Breast epithelium (tissue), 3 donors: ENCODE measurements around the gene MC5R.
A peak's percentile ranks its signal among the peaks of the same experiment; 100 is the strongest.

ENCODE experiments used
- POLR2A ChIP-seq: fragments of 450-650 bp; IDR thresholded peaks from one replicate; pipeline ENCODE4 v1.6.1; 2016; ENCODE audit warnings: antibody characterized with exemption, mild to moderate bottlenecking, moderate library complexity
- TF ChIP-seq, protein P1 (sequence below), 3 donors: fragments of 450-650 bp; IDR thresholded peaks; one replicate each; pipeline ENCODE4 v1.5.1; 2016 to 2017; ENCODE audit warnings: antibody characterized with exemption in 3 of 3, mild to moderate bottlenecking in 3 of 3, moderate library complexity in 3 of 3

DNA sequence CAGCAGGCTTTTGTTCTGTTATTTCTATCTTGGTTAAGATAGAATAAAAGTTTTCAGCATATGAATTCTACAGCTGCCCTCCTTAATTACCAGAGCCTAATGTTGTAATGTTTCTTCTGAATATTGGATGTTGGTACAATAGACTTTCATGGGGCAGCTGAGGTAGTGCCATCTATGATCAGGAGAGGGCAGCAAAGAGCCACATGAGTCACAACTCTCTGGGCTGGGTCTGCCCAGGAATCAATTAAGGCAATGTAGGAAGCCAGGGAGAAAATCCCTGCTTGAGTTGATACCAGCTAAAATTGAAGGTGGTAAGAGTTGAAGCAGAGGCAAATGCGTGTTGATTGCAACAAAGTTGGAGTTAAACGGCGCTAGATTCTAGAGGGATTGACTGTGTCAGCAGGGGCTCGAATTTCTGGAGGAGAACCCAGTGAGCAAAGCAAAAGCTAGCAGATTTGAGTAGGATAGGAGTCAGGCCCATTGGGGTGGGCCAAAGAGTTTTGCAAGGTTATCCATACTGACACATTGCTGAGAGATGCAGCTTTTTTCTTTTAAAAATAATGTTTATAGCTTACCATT lies 10.6 kb upstream of the MC5R start:
- TF ChIP-seq, protein P1, sequence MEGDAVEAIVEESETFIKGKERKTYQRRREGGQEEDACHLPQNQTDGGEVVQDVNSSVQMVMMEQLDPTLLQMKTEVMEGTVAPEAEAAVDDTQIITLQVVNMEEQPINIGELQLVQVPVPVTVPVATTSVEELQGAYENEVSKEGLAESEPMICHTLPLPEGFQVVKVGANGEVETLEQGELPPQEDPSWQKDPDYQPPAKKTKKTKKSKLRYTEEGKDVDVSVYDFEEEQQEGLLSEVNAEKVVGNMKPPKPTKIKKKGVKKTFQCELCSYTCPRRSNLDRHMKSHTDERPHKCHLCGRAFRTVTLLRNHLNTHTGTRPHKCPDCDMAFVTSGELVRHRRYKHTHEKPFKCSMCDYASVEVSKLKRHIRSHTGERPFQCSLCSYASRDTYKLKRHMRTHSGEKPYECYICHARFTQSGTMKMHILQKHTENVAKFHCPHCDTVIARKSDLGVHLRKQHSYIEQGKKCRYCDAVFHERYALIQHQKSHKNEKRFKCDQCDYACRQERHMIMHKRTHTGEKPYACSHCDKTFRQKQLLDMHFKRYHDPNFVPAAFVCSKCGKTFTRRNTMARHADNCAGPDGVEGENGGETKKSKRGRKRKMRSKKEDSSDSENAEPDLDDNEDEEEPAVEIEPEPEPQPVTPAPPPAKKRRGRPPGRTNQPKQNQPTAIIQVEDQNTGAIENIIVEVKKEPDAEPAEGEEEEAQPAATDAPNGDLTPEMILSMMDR (IDR thresholded peaks at IDR 0.05): peak; percentile 38 to 73 (median 51)
- no peak for TF ChIP-seq POLR2A
